ENCODE measurements around the gene PPCDC.

GRCh38 chr15:74995779-74996765 is 27.3 kb upstream of the PPCDC start:
- TF ChIP-seq POLR2A (IDR thresholded peaks at IDR 0.05) (no peak), CTCF (IDR thresholded peaks at IDR 0.05) (no peak), EP300 (IDR thresholded peaks at IDR 0.05) (no peak), POLR2AphosphoS5 (IDR thresholded peaks at IDR 0.05) (no peak)
